Measurements from ENCODE around the gene FGFBP1. TPM values are rescaled to one million over a fixed set of nuclear protein-coding genes. Genes with fewer than 3 reads are reported as not detected.

FGFBP1 gene
- total RNA-seq = not detected

DNA sequence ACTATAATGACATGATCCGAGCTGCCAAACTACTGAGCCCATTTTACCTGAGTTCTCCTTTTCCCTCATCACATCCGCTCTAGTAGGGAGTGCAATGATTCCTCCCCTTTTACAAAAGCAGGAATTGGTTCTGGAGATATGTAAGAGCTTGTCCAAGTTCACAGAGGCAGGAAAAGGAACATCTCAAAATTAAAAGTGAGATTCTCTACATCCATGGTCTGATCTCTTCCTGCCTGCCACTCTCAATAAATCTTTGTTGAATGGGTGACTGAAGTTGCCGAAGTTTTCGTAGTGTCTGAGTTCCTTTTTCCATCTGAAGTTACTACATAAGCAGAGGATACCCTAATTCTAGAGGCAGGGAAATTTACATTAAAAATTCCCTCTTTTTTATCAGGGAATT, at the start of gene FGFBP1:
Gene FGFBP1 (minus strand): TSS at position 101 of the 400 bp plus-strand sequence. CDS start 2,108 bp downstream, outside the sequence.
- no peak for DNase-seq (ENCODE audit: low spot score)

GRCh38 chr4:15988222-15988621, 49.7 kb upstream of the FGFBP1 start:
- DNase-seq (ENCODE audit: low spot score) = no peak

- no peak for DNase-seq (ENCODE audit: low spot score)
Observed at GRCh38 chr4:15986907-15987306, 48.4 kb upstream of the FGFBP1 start.

DNA sequence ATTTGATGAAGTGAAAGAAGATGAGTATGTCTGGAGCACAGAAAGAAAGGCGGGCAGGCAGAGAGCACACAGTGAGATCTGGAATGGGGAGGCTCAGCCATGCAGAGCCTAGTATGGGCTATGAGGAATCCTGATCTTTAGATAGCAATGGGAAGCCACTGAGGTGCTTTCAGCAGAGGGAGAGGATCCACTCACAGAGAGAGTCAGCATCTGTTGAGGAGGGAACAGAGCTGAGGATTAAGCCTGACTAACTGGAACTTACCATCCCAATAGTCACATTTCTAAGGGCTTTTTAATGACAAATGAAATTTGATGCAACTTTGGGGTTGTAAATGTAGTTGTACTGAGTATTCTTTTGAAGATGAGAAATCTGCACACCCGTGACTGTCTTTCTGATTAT, 45.1 kb upstream of the FGFBP1 start:
- no peak for DNase-seq (ENCODE audit: low spot score)

- no peak for DNase-seq (ENCODE audit: low spot score)
Observed at GRCh38 chr4:15982842-15983524, 44.4 kb upstream of the FGFBP1 start.

DNA sequence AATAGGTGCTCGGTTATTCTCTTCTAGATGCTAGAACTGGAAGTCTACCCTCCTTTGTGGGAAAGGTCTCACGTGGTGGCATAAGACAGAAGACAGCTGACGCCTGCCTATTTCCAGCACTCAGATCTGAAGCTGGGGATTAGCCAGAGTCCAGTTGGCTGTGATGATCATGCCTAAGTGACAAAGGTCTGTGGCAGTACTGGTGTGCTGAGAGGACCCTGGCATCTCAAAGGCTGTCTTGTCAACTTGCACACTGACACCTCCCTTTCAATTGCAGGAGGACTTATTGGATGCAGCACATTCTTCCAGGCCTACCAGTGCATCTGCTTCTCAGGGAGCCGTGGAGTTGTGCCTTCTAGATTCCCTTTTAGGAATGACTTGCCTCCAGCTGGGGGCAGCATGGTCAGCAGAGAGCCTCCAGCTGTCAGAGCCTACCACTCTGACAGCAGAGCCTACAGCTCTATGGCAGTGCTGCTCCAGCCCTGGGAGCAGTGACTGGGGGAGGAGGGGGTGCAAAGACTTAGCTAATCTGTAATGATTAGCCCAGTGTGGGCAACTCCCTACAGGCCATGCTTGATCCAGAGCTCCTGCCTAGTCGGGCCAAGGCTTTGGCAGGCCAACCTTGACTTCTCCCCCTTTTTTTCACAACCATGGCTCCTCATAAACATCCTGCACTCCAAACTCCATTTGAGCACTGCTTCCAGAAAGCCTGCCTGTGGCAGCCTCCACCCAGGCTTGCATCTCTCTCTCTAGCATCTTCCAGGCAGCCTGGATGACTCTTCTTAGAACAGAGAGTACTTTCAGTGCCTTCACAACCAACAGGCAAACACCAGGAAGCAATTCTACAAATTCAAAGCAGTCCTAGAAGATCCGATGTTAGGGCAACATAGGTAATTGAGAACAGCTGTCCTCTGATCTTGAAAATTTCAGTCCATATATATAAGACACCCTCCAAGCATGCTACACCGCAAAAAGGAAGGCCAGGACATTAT, 38.2 kb upstream of the FGFBP1 start:
- DNase-seq (ENCODE audit: low spot score) = no peak

GRCh38 chr4:15971068-15971801, 32.7 kb upstream of the FGFBP1 start:
- DNase-seq (ENCODE audit: low spot score) = no peak

- DNase-seq (ENCODE audit: low spot score) = no peak
Observed at GRCh38 chr4:15968551-15969300, 30.2 kb upstream of the FGFBP1 start.

GRCh38 chr4:15965325-15965724, 26.8 kb upstream of the FGFBP1 start:
- DNase-seq (ENCODE audit: low spot score) = no peak

GRCh38 chr4:15964159-15964558, 25.6 kb upstream of the FGFBP1 start:
- DNase-seq (ENCODE audit: low spot score) = no peak

DNA sequence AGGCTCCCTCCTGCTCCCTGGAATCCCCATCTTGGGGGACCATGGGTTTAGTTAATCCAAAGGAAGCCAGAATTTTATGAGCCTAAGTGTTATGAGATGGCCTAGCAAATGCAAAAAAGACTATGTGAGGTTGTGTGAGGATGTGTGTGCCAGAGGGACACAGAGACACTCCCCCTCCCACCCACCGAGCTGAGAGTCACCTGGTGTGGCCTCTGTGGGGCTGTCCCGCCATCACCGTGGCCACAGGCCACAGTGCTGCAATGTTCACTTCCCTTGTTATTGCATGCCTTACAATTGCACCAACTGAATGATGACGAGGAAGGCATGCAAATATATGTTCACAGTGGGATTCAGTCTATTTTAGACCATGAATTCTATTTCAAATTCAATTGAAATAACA, 25.0 kb upstream of the FGFBP1 start:
- DNase-seq (ENCODE audit: low spot score) = no peak

DNA sequence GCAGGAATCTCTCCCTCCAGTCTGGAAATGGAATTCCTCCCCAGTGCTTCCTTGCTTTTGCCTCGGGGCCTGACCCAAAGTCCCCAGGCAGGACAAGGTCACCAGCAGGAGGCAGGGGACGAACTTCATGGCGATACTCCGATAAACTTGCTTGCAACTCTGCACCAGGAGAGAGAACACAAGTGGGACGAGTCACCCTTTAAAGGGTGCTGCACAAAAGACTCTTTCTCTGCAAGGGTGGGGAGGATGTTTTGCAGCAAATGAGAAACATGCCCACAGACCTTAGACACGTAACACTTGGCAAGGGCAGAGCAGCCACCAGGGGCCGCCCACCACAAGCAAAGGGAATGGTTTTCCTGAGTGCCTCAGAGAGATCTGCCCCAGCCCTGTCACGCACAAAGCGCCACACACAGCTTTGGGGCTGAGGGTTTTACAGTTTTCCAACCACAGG, 24.5 kb upstream of the FGFBP1 start, which contains the start of gene FGFBP2:
Gene FGFBP2 (minus strand): TSS at position 175 of the 451 bp plus-strand sequence. CDS start 46 bp downstream, at position 129.
- DNase-seq (ENCODE audit: low spot score) = no peak

- no peak for DNase-seq (ENCODE audit: low spot score)
Observed at GRCh38 chr4:15961781-15962510, 23.4 kb upstream of the FGFBP1 start.

DNA sequence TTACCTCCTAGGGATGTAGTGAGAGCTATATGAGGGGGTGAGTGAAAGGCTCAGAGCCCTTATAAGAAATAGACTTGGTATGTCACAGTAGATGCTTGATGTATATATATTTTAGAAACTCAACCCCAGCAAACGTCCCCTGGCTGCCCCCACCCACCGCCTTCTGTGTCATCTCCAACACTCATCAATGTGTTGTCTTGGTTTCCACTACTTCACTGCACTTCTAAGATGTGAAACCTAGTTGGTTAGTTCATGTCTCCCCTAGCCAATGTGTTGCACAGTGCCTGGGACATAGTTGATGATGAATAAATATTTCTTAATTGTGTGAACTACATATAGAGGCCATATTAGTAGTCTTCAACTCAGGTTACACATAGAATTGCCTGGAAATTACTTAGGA, 20.0 kb upstream of the FGFBP1 start:
- DNase-seq (ENCODE audit: low spot score) = no peak

DNA sequence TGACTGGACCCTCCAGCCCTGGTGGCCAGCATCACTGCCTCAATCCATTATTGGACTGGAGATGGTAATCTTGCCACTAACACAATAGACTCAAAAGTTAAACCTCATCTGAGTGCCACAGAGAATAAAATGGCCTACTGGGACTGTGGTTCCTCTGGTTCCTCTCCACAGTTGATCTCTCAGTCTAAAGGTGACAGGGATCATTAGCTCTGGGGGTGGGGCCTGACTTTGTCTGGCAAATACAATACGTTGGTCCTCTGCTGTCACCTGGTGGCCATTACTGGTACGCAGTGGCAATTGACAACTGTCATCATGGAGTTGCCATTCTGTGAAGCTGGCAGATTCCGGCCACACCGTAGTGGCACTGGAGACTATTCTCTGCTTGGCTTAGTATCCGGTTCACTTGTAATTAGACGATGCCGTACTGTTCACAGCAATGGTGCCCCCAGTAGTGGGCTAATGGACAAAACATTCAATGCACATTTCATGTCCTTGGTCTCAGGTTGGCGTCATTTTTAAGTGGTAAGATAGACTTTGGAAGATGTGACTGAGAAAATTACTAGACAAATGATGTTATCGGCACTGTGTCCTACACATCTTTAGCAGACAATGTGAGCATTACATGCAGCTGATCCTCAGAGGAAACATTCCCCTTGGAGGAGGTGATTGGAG, 17.8 kb upstream of the FGFBP1 start:
- DNase-seq (ENCODE audit: low spot score) = peak; percentile 86

DNA sequence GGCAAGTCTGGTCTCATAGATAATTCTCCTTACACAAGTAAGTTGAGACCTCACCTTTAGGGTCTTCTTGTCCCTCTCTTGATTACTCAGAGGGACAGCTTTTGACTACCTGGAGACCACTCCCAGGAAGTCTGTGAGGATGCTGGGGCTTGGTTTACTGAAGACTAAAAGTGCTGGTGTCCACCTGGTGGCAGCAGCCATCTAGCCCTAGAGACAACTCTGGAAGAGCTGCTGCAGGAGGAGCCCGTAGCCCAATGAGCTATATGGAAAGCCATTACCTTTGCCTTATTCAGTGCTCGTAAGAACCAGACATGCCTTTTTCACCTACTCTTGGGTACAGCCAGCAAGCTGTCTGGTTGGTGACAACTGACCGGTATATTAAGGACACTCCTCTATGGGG, 17.1 kb upstream of the FGFBP1 start:
- DNase-seq (ENCODE audit: low spot score) = no peak

DNA sequence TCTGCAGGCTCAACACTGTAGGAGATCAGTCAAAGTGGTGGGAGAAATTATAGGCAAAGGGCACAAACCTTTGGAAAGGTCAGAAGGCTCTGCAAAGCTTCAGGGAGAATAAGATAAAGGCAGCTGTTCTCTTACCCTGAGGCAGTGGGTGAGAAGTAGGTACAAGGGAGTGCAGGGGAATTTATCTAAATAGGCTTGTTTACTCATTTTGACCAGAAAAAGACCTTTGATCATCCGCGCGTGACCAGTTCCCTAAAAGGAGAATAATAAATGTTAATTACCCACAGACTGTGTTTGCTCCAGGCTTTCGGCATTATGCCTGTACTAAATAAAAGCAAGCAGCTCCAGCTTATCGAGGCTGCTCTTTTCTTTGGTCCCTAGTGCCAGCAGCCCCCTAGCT, 15.1 kb upstream of the FGFBP1 start:
- DNase-seq (ENCODE audit: low spot score) = no peak

DNA sequence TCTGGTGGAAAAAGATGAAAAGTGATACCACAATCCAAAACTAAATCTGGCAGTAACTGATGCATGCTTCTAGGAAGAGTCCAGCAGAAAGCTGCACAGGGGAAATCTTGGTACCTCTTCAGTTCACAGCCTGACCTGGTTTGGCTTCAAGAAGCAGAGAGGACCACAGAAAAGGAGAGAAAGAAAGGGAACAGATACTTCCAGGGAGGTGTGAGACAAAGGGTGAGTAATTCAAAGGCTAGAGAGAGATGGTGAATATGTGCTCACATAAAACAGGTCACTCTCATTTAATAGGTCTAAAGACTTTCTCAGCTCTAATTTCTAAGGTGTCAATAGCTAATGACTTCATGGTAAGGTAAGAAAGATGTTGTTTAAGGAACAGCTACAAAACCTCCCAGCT, 13.2 kb upstream of the FGFBP1 start:
- no peak for DNase-seq (ENCODE audit: low spot score)

GRCh38 chr4:15948826-15949225, 10.3 kb upstream of the FGFBP1 start:
- DNase-seq (ENCODE audit: low spot score) = no peak

GRCh38 chr4:15947684-15948083, 9.1 kb upstream of the FGFBP1 start:
- DNase-seq (ENCODE audit: low spot score) = no peak

Data from mucosa of gallbladder (tissue), 1 donor.